Measurements from ENCODE around the gene AMBP.

AMBP gene

DNA sequence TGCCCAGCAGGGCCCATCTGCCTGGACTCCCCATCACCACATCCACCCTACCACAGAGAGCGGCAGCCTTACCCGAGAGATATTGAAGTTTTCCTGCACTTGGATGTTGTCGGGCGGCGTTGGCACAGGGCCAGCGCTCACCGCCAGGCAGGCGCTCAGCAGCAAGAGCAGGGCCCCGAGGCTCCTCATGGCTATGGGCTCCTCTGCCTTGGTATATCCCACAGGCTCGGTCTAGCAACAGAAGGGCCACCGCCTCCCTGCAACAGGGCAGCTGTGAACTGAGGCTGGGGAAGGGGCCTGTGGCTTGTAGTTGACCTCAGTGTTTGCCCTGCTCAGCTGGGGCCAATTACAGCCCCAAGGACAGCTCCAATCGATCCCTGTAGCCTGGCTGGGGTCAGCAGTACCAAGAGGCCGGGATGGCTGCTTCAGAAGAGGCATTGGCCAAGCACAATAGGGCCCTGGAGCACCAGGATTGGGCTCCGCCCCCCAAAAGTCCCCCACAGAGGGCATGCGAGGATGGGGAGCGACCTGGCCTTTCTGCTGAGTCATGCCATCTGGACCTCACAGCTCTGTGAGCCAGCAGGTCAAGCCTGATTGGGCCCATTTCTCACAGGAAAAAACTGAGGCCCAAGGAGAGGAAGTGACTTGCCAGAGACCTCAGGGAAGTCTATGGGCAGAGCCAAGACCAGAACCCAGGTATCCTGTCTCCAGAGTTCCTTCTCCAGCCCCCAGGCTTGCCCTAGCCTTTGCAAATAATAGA is at the start of gene AMBP:
AMBP (minus strand) TSS at position 280 of the 760 bp plus-strand sequence; CDS start at position 189, 91 bp downstream.
- DNase-seq = no peak

DNA sequence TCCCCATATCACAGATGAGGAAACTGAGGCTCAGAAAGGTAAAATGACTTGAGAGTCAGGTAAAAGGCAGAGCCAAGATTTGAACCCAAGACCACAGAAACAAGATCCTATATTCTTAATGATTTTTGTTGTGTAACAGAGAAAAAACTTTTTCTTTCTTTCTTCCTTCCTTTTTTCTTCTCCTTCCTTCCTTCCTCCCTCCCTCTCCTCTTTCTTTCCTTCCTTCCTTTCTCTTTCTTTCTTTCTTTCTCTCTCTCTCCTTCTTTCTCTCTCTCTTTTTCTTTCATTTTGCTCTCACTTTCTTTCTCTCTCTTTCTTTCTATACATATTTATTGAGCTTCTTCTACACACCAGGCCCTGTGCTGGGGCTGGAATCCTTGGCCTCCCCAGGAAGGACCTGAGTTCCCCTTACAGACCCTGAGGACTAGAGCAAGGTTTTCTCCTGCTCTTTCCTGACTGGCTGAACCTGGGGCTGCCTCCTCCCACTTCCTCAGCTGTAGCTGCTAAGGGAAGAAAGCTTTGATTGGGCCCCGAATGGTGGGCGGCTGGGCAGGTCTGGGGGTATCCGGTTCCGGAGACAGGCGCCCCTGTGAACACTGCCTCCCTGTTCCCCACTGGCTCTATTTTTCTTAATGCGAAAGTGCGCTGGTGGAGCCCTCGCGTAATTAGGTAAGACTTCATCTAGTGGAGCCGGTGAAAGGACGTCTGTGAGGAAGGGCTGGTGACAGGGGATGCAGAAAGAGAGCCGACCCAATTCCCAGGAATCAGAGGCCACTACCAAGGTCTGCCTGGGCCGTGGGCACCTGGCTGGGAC is 48.4 kb upstream of the AMBP start:
- DNase-seq = no peak

DNA sequence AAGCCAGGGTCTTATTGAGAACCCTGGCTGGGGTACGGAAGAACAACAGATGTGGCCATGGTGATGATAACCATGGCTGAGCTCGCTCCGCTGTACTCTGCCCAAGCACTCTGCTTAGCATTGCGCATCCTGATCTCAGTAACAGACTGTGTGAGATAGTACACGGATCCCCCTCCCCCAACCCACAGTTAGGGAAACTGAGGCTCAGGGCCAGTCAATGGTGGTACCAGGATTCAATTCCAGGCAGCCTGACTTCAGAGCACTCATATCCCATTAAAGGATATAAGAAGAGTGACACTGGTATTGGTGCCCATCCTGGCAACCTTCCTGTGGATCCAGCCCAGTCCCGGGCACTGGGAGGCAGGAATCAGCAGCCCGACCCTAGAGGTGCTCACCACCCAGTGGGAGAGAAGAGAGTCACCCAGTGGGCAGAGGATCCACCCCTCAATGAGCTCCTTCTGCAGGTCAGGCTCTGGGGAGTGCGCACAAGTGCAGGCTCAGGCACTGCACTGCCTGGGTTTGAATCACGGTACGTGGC is 47.4 kb upstream of the AMBP start:
- DNase-seq = no peak

DNA sequence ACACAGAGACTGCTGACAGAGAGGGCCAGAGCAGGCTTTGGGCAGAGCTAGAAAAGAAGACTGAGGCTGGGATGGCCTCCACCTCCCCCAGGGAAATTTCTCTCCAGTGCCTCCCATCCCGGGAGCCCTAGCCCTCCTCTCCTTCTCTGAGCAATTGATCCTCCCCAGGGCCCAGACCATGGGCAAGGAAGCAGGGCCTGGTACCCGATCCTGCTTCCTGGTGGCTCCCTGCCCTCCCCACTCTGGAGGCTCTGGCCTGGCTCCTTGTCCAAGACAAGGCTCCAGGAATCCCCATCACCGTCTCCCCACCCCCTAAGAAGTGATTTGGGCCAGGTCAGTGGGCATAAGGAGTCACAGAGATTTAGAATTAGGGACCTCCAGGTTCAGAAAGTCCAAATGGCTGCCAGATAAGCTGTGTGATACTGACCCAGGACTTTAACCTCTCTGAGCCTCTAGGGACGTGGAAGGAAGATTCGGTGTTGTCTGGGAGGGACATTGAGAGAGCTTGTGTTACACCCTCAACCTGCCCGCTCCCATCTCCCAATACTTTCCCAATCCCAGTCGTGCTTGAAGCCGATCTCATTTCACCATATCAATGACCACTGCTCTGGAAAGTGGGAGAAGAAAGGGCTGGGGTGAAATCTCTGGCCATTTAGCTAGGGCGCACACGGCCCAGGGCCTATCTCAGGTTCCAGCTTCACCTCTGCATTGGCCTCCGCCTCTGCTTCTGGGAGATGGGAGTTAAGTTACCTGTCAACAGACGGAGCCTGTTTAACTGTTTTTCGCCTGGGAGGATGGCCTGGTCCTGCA is 46.8 kb upstream of the AMBP start:
- DNase-seq = no peak

DNA sequence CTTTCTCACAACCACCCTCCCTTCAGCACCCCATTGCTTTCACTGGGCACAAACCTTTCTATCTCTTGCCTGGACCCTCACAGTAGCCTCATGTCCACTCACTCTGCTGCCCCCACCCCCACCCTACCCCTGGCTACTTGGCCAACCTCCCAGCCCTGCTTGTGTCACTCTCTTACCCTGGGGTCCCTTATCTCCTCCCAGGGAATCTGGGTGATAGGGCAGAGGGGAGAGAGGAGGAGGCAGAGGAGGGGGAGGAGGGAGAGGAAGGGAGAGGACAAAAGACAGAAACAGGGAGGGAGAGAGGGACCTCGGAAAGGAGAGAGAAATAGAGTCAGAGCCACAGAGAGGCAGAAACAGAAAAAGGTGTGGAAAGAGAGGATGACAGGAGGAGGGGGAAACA is 46.0 kb upstream of the AMBP start:
- DNase-seq = no peak

DNA sequence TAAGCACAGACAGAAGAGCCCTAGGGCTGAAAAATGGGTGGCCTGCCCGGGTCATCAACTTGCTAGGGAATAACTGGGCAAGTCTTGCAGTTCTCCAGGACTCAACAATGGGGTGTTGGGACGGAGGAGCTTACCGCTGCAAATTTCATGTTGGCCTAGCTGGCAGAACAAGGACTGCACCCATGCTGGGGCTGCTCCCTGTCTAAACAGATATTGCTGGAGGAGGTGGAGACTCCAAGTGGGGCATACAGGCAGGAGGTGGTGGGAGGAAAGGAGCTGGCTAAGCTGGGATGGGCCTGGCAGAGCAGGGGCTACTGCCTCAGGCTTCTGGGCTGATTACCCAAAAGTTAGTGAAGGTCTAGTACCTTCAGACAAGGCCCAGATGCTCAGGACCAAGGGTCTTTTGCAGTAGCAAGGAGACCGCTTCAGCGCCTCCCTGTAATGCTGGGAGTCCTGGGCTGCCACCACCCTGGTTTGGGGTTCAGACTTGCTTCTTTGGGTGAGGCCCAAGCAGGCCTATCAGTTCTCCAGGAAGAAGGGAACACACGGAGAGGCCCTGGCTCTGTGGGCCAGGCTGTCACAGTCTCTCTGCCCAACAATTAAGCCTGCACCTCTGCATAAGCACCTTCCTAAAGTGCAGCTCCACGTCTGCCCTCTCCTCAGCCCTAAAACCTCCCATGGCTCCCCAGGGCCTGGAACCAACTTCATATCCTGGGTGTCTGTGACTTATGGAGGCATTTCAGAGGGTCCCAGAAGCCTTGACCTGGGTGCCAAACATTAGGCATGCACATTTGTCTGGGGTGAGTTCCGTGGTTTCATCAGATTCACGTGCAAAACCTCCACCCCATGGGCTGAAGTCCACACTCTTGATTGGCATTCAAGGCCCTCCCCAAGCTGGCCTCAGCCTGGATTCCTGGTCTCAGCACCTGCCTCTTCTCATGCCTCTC is 45.2 kb upstream of the AMBP start:
- DNase-seq = no peak

DNA sequence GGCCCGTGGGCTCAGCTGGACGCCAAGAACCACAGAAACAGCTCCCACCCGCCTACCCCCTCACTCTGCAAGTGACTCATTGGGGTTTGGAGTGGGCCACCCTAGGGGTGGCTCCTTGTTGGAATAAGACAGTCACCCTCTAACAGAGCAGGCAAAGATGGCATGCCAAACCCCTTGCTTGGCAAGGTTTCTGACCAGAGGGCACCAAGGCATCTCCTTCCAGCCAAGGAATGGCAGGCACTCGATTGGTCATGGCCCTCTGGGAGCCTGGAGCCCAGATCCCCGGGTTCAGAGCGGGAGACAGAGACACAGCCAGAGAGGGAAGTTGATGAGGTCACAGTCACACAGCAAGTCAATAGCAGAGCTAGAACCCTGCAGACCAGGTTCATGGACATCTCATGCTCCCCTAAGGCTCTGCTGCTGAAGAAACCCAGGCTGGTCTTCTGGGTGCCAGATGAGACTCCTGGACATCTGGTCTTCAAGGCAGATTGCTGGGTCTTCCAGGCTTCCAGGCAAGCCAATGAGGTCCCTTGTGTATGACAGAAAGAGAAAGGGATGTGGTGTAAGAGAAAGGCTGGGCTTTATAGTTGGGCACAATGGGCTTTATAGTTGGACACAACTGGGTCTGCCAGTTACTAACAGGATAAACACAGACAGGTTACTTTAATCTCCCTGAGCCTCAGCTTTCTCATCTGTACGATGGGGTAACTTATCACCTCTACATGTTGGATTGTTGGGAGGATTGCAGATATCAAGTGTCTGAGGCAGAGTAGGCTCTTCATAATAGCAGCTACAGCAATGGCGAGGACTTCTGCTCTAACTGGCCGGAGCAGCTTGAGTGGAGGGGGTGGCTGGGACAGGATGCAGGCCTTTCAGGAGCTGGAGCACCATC is 44.3 kb upstream of the AMBP start:
- DNase-seq = no peak

DNA sequence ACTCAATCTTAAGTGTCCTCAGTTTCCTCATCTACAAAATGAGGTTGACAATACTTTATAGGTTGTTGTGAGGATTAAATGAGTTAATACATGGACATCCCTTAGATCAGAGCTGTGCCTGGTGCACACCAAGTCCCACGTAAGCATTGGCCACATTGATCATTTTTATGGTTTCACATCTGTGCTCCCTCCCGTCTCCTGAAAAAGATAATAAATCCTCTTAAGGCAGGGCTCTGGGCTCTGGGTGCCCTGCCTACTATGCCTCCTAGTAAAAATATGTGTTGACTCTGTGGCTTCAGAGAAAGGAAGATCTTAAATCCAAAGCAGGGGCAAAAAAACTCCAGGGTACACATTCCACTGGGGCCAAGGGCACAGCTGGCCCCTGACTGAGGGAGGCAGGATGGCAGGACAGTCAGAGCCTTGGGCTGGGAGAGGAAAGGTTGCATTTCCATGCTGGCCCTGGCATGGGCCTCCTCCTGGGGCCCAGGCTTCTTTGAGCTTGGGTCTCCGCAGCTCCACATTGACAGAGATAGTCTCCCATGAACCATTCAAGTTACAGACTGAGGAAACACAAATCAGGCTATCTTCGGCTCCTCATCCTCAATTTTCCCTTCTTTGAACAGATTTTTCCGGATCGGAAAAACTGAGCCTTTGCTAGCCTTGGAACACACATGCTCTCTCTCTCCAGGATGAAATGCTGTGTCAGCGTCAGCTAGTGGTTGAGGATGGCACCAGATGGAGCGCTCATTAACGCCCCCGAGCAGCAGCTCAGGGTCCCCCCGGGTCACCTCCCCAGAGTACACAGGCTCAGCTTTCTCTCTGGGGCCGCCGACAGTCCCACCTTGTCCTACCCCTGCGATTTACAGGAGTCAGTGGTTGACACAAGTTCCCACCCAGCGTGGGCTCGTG is 43.4 kb upstream of the AMBP start:
- no peak for DNase-seq

DNA sequence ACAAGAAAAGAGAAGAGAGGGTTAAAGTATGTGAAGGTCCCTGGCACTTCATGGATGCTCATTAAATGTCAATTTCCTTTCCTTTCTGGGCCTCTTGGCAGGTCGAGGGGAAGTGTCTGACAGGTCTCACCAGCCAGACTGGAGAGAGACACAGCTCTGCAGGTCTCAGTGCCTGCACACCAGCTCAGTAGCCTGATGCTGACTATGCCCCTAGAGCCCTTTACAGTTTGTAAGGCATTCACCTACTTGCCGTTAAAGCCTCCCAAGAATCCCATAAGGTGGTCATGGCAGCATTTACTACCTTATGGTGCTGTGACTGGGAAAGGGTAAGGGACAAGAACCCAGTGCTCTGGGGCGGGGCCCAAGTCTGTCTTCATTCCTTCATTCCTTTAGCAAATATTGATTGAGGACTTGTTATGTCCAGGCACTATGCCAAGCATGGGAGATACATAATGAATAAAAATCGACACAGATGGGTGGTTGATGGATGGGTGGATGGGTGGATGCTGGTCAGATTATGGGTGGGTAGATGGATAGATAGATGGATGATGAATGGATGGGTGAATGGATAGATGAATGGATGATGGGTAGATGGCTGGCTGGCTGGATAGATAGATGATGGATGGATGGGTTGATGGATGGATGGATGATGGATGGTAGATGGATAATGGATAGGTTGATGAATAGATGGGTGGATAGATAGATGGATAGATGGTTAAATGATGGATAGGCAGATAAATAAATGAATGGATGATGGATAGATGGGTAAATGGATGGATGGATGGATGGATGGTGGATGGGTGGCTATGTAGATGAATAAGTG is 42.3 kb upstream of the AMBP start:
- no peak for DNase-seq

DNA sequence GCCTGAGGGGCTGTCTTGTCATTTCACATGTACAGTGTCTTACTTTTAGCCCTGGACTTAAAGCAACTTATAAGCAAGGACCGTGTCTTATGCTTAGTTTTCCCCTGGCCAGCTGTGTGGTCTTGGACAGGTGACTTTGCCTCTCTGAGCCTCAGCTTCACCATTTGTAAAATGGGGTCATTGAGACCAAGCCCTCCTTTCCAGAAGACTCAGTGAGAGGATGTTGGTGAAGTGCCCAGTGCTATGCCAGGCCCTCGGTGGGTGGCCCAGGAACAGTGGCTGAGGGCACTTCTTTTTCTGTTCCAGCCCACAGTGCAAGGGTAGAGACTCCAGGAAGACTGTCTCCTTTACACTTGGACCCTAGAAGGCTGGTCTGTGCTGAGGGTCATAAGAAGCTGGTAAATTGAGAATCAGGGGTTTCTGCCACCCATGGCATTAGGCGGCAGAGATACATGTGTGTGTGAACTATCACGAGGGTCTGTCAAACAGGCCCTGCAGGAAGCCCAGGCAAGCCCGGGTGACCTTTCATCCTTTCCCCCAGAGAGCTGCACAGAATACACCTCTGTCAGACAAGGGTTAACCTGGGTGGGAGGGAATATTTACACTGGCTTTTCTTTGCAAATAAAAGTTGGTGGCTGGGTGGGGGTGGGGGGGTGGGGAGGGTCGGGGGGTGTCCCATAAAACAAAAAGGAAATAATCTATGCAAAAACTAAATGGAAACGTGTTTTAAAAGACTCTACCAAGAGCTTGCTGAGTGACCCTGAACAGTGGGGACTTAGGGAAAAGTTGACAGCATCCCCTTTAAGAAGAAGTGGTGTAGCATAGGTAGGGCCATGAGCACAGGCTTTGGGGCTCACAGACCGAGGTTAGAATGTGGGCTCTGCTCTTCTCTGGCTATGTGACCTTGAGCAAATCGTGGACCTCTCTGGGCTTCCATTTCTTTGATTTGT is 41.4 kb upstream of the AMBP start:
- DNase-seq = no peak

DNA sequence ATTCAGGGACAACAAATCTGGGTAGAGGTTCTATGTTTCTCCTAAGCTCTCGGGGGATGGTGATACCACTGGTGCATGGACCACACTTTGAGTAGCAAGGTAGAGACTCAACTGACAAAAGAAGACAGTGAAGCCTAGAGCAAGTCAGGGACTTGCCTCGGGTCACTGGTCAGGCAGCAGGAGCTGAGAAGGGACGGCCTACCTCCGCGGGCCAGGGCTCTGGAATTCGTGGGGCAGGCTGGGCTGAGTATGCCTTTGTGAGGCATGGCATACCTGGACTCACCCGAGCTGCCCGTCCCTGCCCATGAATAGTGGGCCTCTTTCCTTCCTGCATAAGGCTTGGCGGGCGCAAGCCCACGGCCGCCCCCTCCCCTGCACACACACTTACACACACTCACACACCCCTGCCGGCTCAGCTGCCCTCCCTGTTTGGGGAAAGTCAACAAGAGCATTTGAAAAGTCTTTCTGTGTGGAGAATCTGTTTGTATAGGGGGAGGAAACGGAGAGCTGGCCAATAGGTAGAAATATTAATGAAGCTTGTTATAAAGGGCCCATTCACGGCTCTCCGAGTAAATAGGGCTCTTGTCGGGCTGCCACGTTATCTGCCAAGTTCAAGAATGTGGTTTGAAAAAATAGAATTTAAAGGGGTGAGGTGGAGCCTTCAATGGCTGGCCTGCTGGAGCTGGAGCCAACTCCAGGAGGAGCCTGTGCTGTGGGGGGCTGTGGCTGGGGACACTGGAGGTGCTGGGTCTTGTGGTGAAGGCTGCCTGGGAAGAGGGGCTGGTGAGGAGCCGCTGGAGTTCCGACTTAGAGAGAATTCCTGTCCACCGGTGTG is 40.1 kb upstream of the AMBP start:
- no peak for DNase-seq

DNA sequence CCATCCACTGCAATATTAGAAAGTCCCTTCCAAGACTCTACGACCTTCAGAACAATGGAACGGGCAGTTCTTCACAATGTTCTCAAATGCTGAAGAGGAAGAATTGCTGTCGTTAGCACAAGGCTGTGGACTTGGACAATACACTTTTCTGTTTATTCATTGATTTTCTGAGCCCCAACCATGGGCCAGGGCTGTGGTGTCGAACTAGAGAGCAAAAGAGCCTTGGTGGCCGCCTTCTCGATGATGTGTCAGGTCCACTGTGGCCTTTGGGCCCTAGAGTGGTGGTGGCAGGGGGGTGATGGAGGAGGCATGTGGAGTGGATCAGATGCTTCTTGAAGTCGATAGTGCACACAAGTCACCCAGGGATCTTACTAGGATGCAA is 39.5 kb upstream of the AMBP start:
- DNase-seq = no peak

DNA sequence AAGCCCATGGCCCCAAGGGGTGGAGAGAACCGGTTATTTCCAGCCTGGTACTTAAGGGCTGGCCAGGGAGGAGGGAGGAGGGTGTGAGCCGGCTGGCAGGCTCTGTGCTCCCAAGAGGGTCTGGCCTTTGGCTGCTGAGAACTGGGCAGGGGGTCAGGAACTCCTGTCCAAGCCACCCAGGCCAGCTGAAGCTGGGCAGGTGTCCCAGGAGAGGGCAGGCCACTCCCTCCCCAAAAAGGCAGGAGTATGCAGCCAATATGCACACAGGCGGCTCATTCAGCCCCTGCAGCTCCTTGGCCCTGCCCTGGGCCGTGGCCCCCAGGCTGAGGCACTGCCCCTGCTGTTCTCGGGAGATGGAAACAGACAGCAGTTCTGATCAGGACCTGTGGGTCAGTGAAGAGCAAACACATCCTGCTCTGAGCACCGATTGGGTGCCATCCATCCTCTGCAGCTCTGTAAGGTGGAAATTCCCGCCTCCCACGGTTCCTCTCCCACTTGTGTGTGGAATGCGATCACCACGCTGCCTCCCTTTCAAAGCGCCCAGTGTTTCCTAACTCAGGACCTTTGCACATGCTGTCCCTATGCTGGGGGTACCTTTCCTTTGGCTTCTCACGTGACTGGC is 38.1 kb upstream of the AMBP start:
- DNase-seq = no peak

DNA sequence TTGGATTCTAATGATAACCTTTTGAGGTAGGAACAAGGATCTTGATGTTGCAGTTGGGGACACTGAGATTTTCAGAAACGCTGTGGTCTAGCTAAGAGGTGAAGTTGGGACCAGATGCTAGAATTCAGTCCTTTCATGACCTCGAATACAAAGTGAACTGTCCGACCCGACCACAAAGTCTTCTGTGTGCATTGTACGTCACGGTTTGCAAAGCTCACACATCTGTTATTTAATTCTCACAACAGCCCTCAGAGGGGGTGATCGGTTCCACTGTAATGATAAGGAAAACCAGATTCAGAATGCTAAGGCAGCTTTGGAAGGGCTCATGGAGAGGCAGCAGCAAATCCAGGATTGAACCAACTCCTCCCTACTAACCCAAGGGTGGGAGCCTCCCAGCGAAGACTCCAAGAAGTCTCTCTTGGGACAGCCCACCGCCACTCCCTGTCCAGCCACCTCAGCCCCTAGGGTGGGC is 37.6 kb upstream of the AMBP start:
- DNase-seq = no peak

DNA sequence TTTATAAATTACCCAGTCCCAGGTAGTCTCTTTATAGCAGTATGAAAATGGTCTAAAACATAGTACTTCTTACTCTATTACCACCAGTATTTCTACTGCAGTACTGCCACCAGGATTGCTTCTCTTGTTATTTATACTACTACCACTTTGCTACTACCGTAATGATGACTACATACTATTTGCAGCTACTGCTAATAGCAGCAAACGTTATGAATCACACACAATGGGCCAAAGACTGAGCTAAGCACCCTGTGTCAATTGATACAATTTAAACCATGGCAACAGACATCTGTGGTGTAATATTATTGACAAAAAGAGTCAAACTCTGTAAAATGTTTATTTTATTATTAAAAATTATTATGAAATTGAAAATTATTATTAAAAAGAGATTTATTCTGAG is 36.3 kb upstream of the AMBP start:
- no peak for DNase-seq
